HCT116 (cell line): ENCODE measurements around the gene RIPK4. TPM values are rescaled to one million over a fixed set of nuclear protein-coding genes. Genes with fewer than 3 reads are reported as not detected.

Experiments used
- ATAC-seq: fragments of 200-7000 bp; cut with Tn5 transposase; 2 replicates; pipeline ENCODE4 v1.9.1; 2020; ENCODE audit warnings: mild to moderate bottlenecking, moderate library complexity
- BruUV-seq: library from RNA; stranded (reverse); fragments of 400-500 nt; replicated peaks from 2 replicates; lab custom pipeline; 2021; lab: Mats Ljungman, UMichigan
- CTCF ChIA-PET: fragments of 300-600 bp; sonication (Branson Sonifier 250); formaldehyde crosslinking; loops from one replicate; lab custom pipeline; 2021; ENCODE audit warnings: antibody characterized with exemption; lab: Charles Lee
- POLR2A ChIA-PET: fragments of 300-600, 350-600 bp; sonication (Branson Sonifier 250); formaldehyde crosslinking; loops from one replicate; lab custom pipeline; 2021; ENCODE audit warnings: antibody characterized with exemption; lab: Charles Lee
- RAD21 ChIA-PET, 2 experiments: fragments of 300-600 bp; sonication (Branson Sonifier 250); formaldehyde crosslinking; loops; one replicate each; lab custom pipeline; 2023; ENCODE audit warnings: low total read pairs in 2 of 2; ENCODE audit not compliant: uncharacterized antibody in 2 of 2, unreplicated experiment in 2 of 2, low non-redundant PET in 1 of 2; lab: Charles Lee
- DNase-seq: peaks from one replicate; pipeline ENCODE4 v3.0.0-alpha.2; 2010; ENCODE audit warnings: low read depth, low spot score
- H2AFZ ChIP-seq: fragments of 200-600 bp; shearing (Covaris generic), sonication (generic); 2 replicates; pipeline ENCODE4 v1.6.1; 2017; ENCODE audit warnings: low read depth, mixed run types, mixed read lengths, antibody characterized with exemption, low read length; ENCODE audit not compliant: poor library complexity, severe bottlenecking
- H3K27ac ChIP-seq: 2 replicates; pipeline ENCODE4 v1.5.1; 2012; ENCODE audit warnings: low read depth, low read length
- H3K27me3 ChIP-seq: fragments of 200-600 bp; sonication (generic); 2 replicates; pipeline ENCODE4 v1.6.1; 2016; ENCODE audit warnings: mixed run types, low read length, mixed read lengths; ENCODE audit not compliant: insufficient read depth
- H3K36me3 ChIP-seq, 2 experiments: fragments of 200-500 bp in 1 of 2; fragments of 200-600 bp in 1 of 2; sonication (Bioruptor generic) in 1 of 2; sonication (generic) in 1 of 2; 2 replicates each; pipeline versions ENCODE4 v1.5.1 to v1.6.1; 2014 to 2016; ENCODE audit warnings: low read length in 2 of 2, inconsistent platforms in 1 of 2, mixed read lengths in 1 of 2, mixed run types in 1 of 2; ENCODE audit not compliant: insufficient read depth in 2 of 2, control insufficient read depth in 1 of 2
- H3K4me1 ChIP-seq, 2 experiments: fragments of 200-600 bp in 1 of 2; sonication (generic) in 1 of 2; 2 replicates each; pipeline versions ENCODE4 v1.5.1 to v1.6.1; 2012 to 2017; ENCODE audit warnings: low read length in 2 of 2, inconsistent platforms in 1 of 2, mild to moderate bottlenecking in 1 of 2, mixed read lengths in 1 of 2, mixed run types in 1 of 2, moderate library complexity in 1 of 2; ENCODE audit not compliant: insufficient read depth in 2 of 2, control insufficient read depth in 1 of 2
- H3K4me2 ChIP-seq: fragments of 200-600 bp; sonication (generic); 2 replicates; pipeline ENCODE4 v1.6.1; 2017; ENCODE audit warnings: mixed run types, low read length, mixed read lengths
- H3K4me3 ChIP-seq, 2 experiments: fragments of 200-600 bp in 1 of 2; sonication (generic) in 1 of 2; replicated peaks in 1 of 2; 2 replicates each; pipeline ENCODE4 v1.5.1; 2011 to 2016; ENCODE audit warnings: low read length in 2 of 2, control low read depth in 1 of 2, low read depth in 1 of 2, mild to moderate bottlenecking in 1 of 2, mixed read lengths in 1 of 2, mixed run types in 1 of 2
- H3K79me2 ChIP-seq: fragments of 200-600 bp; sonication (generic); 2 replicates; pipeline ENCODE4 v1.6.1; 2017; ENCODE audit warnings: mild to moderate bottlenecking, mixed run types, low read length, moderate library complexity, mixed read lengths; ENCODE audit not compliant: insufficient read depth
- H3K9ac ChIP-seq: fragments of 200-600 bp; sonication (generic); 2 replicates; pipeline ENCODE4 v1.6.1; 2016; ENCODE audit warnings: low read length, mixed read lengths
- H3K9me2 ChIP-seq: fragments of 200-600 bp; sonication (generic), shearing (Covaris generic); 2 replicates; pipeline ENCODE4 v1.6.1; 2017; ENCODE audit warnings: mixed run types, mild to moderate bottlenecking, moderate library complexity; ENCODE audit not compliant: insufficient read depth
- H3K9me3 ChIP-seq, 2 experiments: fragments of 200-500 bp in 1 of 2; fragments of 200-600 bp in 1 of 2; sonication (Bioruptor generic) in 1 of 2; sonication (generic) in 1 of 2; 2 replicates each; pipeline ENCODE4 v1.6.1; 2014 to 2017; ENCODE audit warnings: low read length in 2 of 2, mixed read lengths in 2 of 2, inconsistent platforms in 1 of 2, low read depth in 1 of 2, mild to moderate bottlenecking in 1 of 2, mixed run types in 1 of 2, moderate library complexity in 1 of 2; ENCODE audit not compliant: control insufficient read depth in 1 of 2, insufficient read depth in 1 of 2
- H4K20me1 ChIP-seq: fragments of 200-600 bp; sonication (generic), shearing (Covaris generic); 2 replicates; pipeline ENCODE4 v1.6.1; 2017; ENCODE audit warnings: mixed run types, mild to moderate bottlenecking, moderate library complexity; ENCODE audit not compliant: insufficient read depth
- ATF3 ChIP-seq: IDR thresholded peaks from 2 replicates; pipeline ENCODE4 v1.6.1; 2012
- CBX3 ChIP-seq: IDR thresholded peaks from 2 replicates; pipeline ENCODE4 v1.6.1; 2012; ENCODE audit warnings: low read depth
- ELF1 ChIP-seq: IDR thresholded peaks from 2 replicates; pipeline ENCODE4 v1.6.1; 2012; ENCODE audit warnings: low read depth, borderline replicate concordance
- EZH2 ChIP-seq: fragments of 200-600 bp; sonication (generic); IDR thresholded peaks from 2 replicates; pipeline ENCODE4 v1.6.1; 2017; ENCODE audit warnings: antibody characterized with exemption, mixed run types
- EZH2phosphoT487 ChIP-seq: fragments of 200-600 bp; IDR thresholded peaks from 2 replicates; pipeline ENCODE4 v1.6.1; 2018; ENCODE audit warnings: antibody characterized with exemption, borderline replicate concordance
- FOSL1 ChIP-seq: IDR thresholded peaks from 2 replicates; pipeline ENCODE4 v1.6.1; 2012; ENCODE audit warnings: low read depth
- JUND ChIP-seq: IDR thresholded peaks from 2 replicates; pipeline ENCODE4 v1.6.1; 2012
- YY1 ChIP-seq: IDR thresholded peaks from 2 replicates; pipeline ENCODE4 v1.6.1; 2011; ENCODE audit warnings: low read length, low read depth, moderate library complexity, mild to moderate bottlenecking; ENCODE audit not compliant: insufficient replicate concordance; ENCODE audit errors: extremely low read depth
- ZNF274 ChIP-seq: fragments of 200-500 bp; sonication (Bioruptor generic); IDR thresholded peaks from 2 replicates; pipeline ENCODE4 v1.6.1; 2014; ENCODE audit warnings: mild to moderate bottlenecking, low read depth, low read length, inconsistent platforms
- intact Hi-C: fragments of 100-400 bp; cut with micrococcal nuclease; formaldehyde crosslinking; loops from 2 replicates; pipeline ENCODE4 v1.10.0; 2022
- total RNA-seq: library from RNA; stranded (reverse); gene quantifications from one replicate; pipeline ENCODE4 v1.2.1, GENCODE V29; 2021; ENCODE audit not compliant: unreplicated experiment
- TF ChIP-seq, protein P1 (sequence below), 3 experiments: fragments of 200-600 bp in 1 of 3; sonication (generic) in 1 of 3; IDR thresholded peaks in 2 of 3; conservative IDR thresholded peaks in 1 of 3; 2 replicates each; pipeline ENCODE4 v1.5.1; 2012 to 2017; ENCODE audit warnings: low read depth in 2 of 3, low read length in 2 of 3, antibody characterized with exemption in 1 of 3, borderline replicate concordance in 1 of 3, control low read depth in 1 of 3, mild to moderate bottlenecking in 1 of 3, mixed read lengths in 1 of 3, mixed run types in 1 of 3, moderate library complexity in 1 of 3; ENCODE audit not compliant: insufficient read depth in 1 of 3
- TF ChIP-seq, protein P2 (sequence below): IDR thresholded peaks from 2 replicates; pipeline ENCODE4 v1.6.1; 2011; ENCODE audit warnings: mild to moderate bottlenecking, low read length, moderate library complexity; ENCODE audit not compliant: insufficient replicate concordance; ENCODE audit errors: extremely low read depth

RIPK4 gene
- total RNA-seq, 1 experiment from 2014 or later, result 9.9 TPM

GRCh38 chr21:41739011-41739410, 27.8 kb downstream of the RIPK4 start:
- ATAC-seq (no peak), DNase-seq (no peak)
- no peaks in the 10 kb centered on the region for H4K20me1 ChIP-seq
- peaks cover 10 to 17% of the 10 kb centered on the region in 2 experiments; a peak in 3 of 4 replicates for H3K36me3 ChIP-seq
- no peaks in the 10 kb centered on the region for H3K9me2 ChIP-seq
- H3K79me2 ChIP-seq, result no peaks in the 10 kb centered on the region
- no peak overlapping the region for H2AFZ ChIP-seq
- peaks cover 0 to 6% of the 10 kb centered on the region in 2 experiments; a peak in 1 of 4 replicates for H3K4me1 ChIP-seq
- CTCF ChIA-PET, result interaction anchor here (1.1 kb wide), 1 partner anchor 12 kb away, joined by 3 read pairs; no protein-coding TSS in a partner anchor
- H3K9me3 ChIP-seq, result no peaks in the 10 kb centered on the region
- no peak overlapping the region for H3K4me3 ChIP-seq
- H3K4me2 ChIP-seq, result no peak overlapping the region
- RAD21 ChIA-PET, result no interaction called here
- H3K27ac ChIP-seq, result no peak overlapping the region
- TF ChIP-seq, protein P1, sequence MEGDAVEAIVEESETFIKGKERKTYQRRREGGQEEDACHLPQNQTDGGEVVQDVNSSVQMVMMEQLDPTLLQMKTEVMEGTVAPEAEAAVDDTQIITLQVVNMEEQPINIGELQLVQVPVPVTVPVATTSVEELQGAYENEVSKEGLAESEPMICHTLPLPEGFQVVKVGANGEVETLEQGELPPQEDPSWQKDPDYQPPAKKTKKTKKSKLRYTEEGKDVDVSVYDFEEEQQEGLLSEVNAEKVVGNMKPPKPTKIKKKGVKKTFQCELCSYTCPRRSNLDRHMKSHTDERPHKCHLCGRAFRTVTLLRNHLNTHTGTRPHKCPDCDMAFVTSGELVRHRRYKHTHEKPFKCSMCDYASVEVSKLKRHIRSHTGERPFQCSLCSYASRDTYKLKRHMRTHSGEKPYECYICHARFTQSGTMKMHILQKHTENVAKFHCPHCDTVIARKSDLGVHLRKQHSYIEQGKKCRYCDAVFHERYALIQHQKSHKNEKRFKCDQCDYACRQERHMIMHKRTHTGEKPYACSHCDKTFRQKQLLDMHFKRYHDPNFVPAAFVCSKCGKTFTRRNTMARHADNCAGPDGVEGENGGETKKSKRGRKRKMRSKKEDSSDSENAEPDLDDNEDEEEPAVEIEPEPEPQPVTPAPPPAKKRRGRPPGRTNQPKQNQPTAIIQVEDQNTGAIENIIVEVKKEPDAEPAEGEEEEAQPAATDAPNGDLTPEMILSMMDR (IDR thresholded peaks at IDR 0.05 in 2 of 3, conservative IDR thresholded peaks at IDR 0.05 in 1 of 3; ENCODE audit: borderline replicate concordance in 1 of 3, insufficient read depth in 1 of 3, low read depth in 2 of 3, low read length in 2 of 3), result no peak
- no peaks in the 10 kb centered on the region for H3K27me3 ChIP-seq
- POLR2A ChIA-PET, result no interaction called here
- no peak overlapping the region for H3K9ac ChIP-seq
- intact Hi-C loops, result no loop called here
- no TSS peak for BruUV-seq

GRCh38 chr21:41737651-41738324, 29.1 kb downstream of the RIPK4 start:
- ChIA-PET RAD21 (no interaction called here), POLR2A (no interaction called here), CTCF (no interaction called here)
- H2AFZ ChIP-seq, result no peak overlapping the region
- no peaks in the 10 kb centered on the region for H3K9me3 ChIP-seq
- DNase-seq, result no peak
- intact Hi-C loops, result no loop called here
- H4K20me1 ChIP-seq, result no peaks in the 10 kb centered on the region
- no peaks in the 10 kb centered on the region for H3K79me2 ChIP-seq
- H3K4me3 ChIP-seq, result no peak overlapping the region
- H3K27ac ChIP-seq, result no peak overlapping the region
- BruUV-seq, result no TSS peak
- no peak overlapping the region for H3K9ac ChIP-seq
- no peak overlapping the region for H3K4me2 ChIP-seq
- H3K27me3 ChIP-seq, result no peaks in the 10 kb centered on the region
- H3K4me1 ChIP-seq, result peaks cover 0 to 7% of the 10 kb centered on the region in 2 experiments; a peak in 1 of 4 replicates
- H3K36me3 ChIP-seq, result peaks cover 10 to 13% of the 10 kb centered on the region in 2 experiments; a peak in 3 of 4 replicates
- H3K9me2 ChIP-seq, result no peaks in the 10 kb centered on the region
- no peak for ATAC-seq
- TF ChIP-seq EZH2phosphoT487 (no peak), ELF1 (no peak), FOSL1 (no peak), ATF3 (no peak), JUND (no peak), CBX3 (no peak), ZNF274 (no peak), EZH2 (no peak), YY1 (no peak)
- TF ChIP-seq, protein P2, sequence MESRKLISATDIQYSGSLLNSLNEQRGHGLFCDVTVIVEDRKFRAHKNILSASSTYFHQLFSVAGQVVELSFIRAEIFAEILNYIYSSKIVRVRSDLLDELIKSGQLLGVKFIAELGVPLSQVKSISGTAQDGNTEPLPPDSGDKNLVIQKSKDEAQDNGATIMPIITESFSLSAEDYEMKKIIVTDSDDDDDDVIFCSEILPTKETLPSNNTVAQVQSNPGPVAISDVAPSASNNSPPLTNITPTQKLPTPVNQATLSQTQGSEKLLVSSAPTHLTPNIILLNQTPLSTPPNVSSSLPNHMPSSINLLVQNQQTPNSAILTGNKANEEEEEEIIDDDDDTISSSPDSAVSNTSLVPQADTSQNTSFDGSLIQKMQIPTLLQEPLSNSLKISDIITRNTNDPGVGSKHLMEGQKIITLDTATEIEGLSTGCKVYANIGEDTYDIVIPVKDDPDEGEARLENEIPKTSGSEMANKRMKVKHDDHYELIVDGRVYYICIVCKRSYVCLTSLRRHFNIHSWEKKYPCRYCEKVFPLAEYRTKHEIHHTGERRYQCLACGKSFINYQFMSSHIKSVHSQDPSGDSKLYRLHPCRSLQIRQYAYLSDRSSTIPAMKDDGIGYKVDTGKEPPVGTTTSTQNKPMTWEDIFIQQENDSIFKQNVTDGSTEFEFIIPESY, result no peak
- TF ChIP-seq, protein P1 (IDR thresholded peaks at IDR 0.05 in 2 of 3, conservative IDR thresholded peaks at IDR 0.05 in 1 of 3; ENCODE audit: borderline replicate concordance in 1 of 3, insufficient read depth in 1 of 3, low read depth in 2 of 3, low read length in 2 of 3), result no peak
